Ovary (tissue), 3 donors: ENCODE measurements around the gene HOXA11.

Experiments used
- CTCF ChIP-seq, 3 donors: fragments of 450-650 bp in 2 of 3; fragments of 200-600 bp in 1 of 3; IDR thresholded peaks; one replicate each; pipeline versions ENCODE4 v1.5.1 to v1.8.0; 2016 to 2022; ENCODE audit warnings: antibody characterized with exemption in 3 of 3, mild to moderate bottlenecking in 1 of 3
- POLR2A ChIP-seq: fragments of 450-650 bp; IDR thresholded peaks from one replicate; pipeline ENCODE4 v1.6.1; 2017; ENCODE audit warnings: antibody characterized with exemption, mild to moderate bottlenecking, moderate library complexity
- donor health status: DM: no; HTN: no; CAD: no.

GRCh38 chr7:27210441-27211083 lies 25.5 kb upstream of the HOXA11 start:
- peak; percentile 18 to 51 (median 20) for TF ChIP-seq CTCF (IDR thresholded peaks at IDR 0.05)
- TF ChIP-seq POLR2A = no peak
